IMR-90 (cell line): ENCODE measurements around the gene ARMC9. TPM values are rescaled to one million over a fixed set of nuclear protein-coding genes. Genes with fewer than 3 reads are reported as not detected.

Experiments used
- ATAC-seq: fragments of 200-7000 bp; cut with Tn5 transposase; 2 replicates; pipeline ENCODE4 v1.9.1; 2020; ENCODE audit warnings: low read depth, mild to moderate bottlenecking, moderate library complexity
- BruUV-seq: library from RNA; stranded (reverse); fragments of 400-500 nt; replicated peaks from 2 replicates; lab custom pipeline; 2021; lab: Mats Ljungman, UMichigan
- CTCF ChIA-PET: fragments of 300-600 bp; formaldehyde crosslinking; extraction: SDS; loops from one replicate; lab custom pipeline; 2021; ENCODE audit warnings: antibody characterized with exemption; lab: Yijun Ruan, JAX
- POLR2A ChIA-PET: fragments of 300-600 bp; sonication (Branson Sonifier 250); formaldehyde crosslinking; loops from one replicate; lab custom pipeline; 2022; ENCODE audit warnings: antibody characterized with exemption; ENCODE audit not compliant: unreplicated experiment; lab: Charles Lee
- DNase-seq: peaks from one replicate; pipeline ENCODE4 v3.0.0; 2013
- H2AFZ ChIP-seq: replicated peaks from 2 replicates; pipeline ENCODE3; 2013; ENCODE audit warnings: low read length, mild to moderate bottlenecking; ENCODE audit not compliant: poor library complexity
- H2AK5ac ChIP-seq: 2 replicates; pipeline ENCODE4 v1.6.1; 2013; ENCODE audit warnings: low read depth, low read length, inconsistent platforms
- H2AK9ac ChIP-seq: replicated peaks from 2 replicates; pipeline ENCODE3; 2013; ENCODE audit warnings: mild to moderate bottlenecking, low read depth, low read length, moderate library complexity; ENCODE audit not compliant: poor library complexity
- H2BK120ac ChIP-seq: 2 replicates; pipeline ENCODE4 v1.6.1; 2013; ENCODE audit warnings: low read depth, low read length, inconsistent platforms
- H2BK15ac ChIP-seq: 3 replicates; pipeline ENCODE4 v1.6.1; 2013; ENCODE audit warnings: low read depth, low read length, inconsistent platforms
- H2BK20ac ChIP-seq: 2 replicates; pipeline ENCODE4 v1.6.1; 2013; ENCODE audit warnings: low read depth, mild to moderate bottlenecking, inconsistent platforms, low read length, moderate library complexity
- H2BK5ac ChIP-seq: 2 replicates; pipeline ENCODE4 v1.6.1; 2013; ENCODE audit warnings: mild to moderate bottlenecking, low read depth, low read length, inconsistent platforms; ENCODE audit not compliant: poor library complexity, severe bottlenecking
- H3K14ac ChIP-seq: replicated peaks from 2 replicates; pipeline ENCODE4 v1.6.1; 2013; ENCODE audit warnings: low read depth, low read length, inconsistent platforms
- H3K18ac ChIP-seq: 2 replicates; pipeline ENCODE4 v1.6.1; 2013; ENCODE audit warnings: low read depth, low read length, control low read depth
- H3K23ac ChIP-seq: 2 replicates; pipeline ENCODE4 v1.6.1; 2013; ENCODE audit warnings: low read depth, low read length, inconsistent platforms
- H3K27ac ChIP-seq: 2 replicates; pipeline ENCODE4 v1.5.1; 2013; ENCODE audit warnings: mild to moderate bottlenecking, control low read depth, low read length; ENCODE audit not compliant: insufficient read depth
- H3K27me3 ChIP-seq: 2 replicates; pipeline ENCODE4 v1.6.1; 2013; ENCODE audit warnings: low read length; ENCODE audit not compliant: control insufficient read depth, insufficient read depth
- H3K36me3 ChIP-seq: 2 replicates; pipeline ENCODE4 v1.6.1; 2013; ENCODE audit warnings: low read length, mixed read lengths; ENCODE audit not compliant: control insufficient read depth, insufficient read depth
- H3K4ac ChIP-seq: 2 replicates; pipeline ENCODE4 v1.6.1; 2013; ENCODE audit warnings: low read depth, low read length, inconsistent platforms
- H3K4me1 ChIP-seq: 2 replicates; pipeline ENCODE4 v1.6.1; 2013; ENCODE audit warnings: low read length, mixed read lengths; ENCODE audit not compliant: control insufficient read depth, insufficient read depth
- H3K4me2 ChIP-seq: 2 replicates; pipeline ENCODE4 v1.6.1; 2013; ENCODE audit warnings: low read depth, mild to moderate bottlenecking, control low read depth, low read length, moderate library complexity
- H3K4me3 ChIP-seq: 2 replicates; pipeline ENCODE4 v1.5.1; 2013; ENCODE audit warnings: low read depth, mild to moderate bottlenecking, control low read depth, low read length, moderate library complexity; ENCODE audit not compliant: insufficient read depth
- H3K56ac ChIP-seq: 2 replicates; pipeline ENCODE4 v1.6.1; 2013; ENCODE audit warnings: low read length, inconsistent platforms; ENCODE audit not compliant: insufficient read depth; ENCODE audit errors: extremely low read depth
- H3K79me1 ChIP-seq, 2 experiments: 2 replicates each; pipeline ENCODE4 v1.6.1; 2013; ENCODE audit warnings: low read length in 2 of 2, inconsistent platforms in 1 of 2, low read depth in 1 of 2
- H3K9ac ChIP-seq: 2 replicates; pipeline ENCODE4 v1.6.1; 2013; ENCODE audit warnings: low read depth, low read length, control low read depth
- H3K9me1 ChIP-seq: 2 replicates; pipeline ENCODE4 v1.6.1; 2013; ENCODE audit warnings: low read length, inconsistent platforms; ENCODE audit not compliant: insufficient read depth
- H3K9me3 ChIP-seq: 2 replicates; pipeline ENCODE4 v1.6.1; 2013; ENCODE audit warnings: low read length; ENCODE audit not compliant: control insufficient read depth, insufficient read depth
- H4K20me1 ChIP-seq: 2 replicates; pipeline ENCODE4 v1.6.1; 2013; ENCODE audit warnings: low read length, inconsistent platforms; ENCODE audit not compliant: insufficient read depth
- H4K5ac ChIP-seq: 2 replicates; pipeline ENCODE4 v1.6.1; 2013; ENCODE audit warnings: mild to moderate bottlenecking, low read depth, low read length, control low read depth
- H4K8ac ChIP-seq, 2 experiments: 2 replicates each; pipeline ENCODE4 v1.6.1; 2013; ENCODE audit warnings: low read depth in 2 of 2, low read length in 2 of 2, control low read depth in 1 of 2, inconsistent platforms in 1 of 2
- H4K91ac ChIP-seq: 2 replicates; pipeline ENCODE4 v1.6.1; 2013; ENCODE audit warnings: low read depth, low read length, inconsistent platforms; ENCODE audit not compliant: insufficient read depth
- BHLHE40 ChIP-seq: fragments of 150-350 bp; IDR thresholded peaks from 2 replicates; pipeline ENCODE4 v1.6.1; 2016; ENCODE audit warnings: mild to moderate bottlenecking, low read depth, low read length
- CEBPB ChIP-seq: IDR thresholded peaks from 2 replicates; pipeline ENCODE4 v1.6.1; 2012; ENCODE audit warnings: low read depth, low read length, improper control_type of control experiment
- CHD1 ChIP-seq: IDR thresholded peaks from 2 replicates; pipeline ENCODE4 v1.6.1; 2012; ENCODE audit warnings: low read depth, low read length, improper control_type of control experiment
- CTCF ChIP-seq: conservative IDR thresholded peaks from 2 replicates; pipeline ENCODE4 v1.5.1; 2012; ENCODE audit warnings: mild to moderate bottlenecking, low read depth, low read length, improper control_type of control experiment
- ELK1 ChIP-seq: fragments of 150-350 bp; IDR thresholded peaks from 2 replicates; pipeline ENCODE4 v1.6.1; 2016; ENCODE audit warnings: low read depth, mild to moderate bottlenecking, low read length, moderate library complexity, borderline replicate concordance
- FOS ChIP-seq: fragments of 150-350 bp; IDR thresholded peaks from 2 replicates; pipeline ENCODE4 v1.6.1; 2016; ENCODE audit warnings: low read depth, low read length
- MAFK ChIP-seq: IDR thresholded peaks from 2 replicates; pipeline ENCODE4 v1.6.1; 2012; ENCODE audit warnings: low read depth, low read length, improper control_type of control experiment
- MAZ ChIP-seq: IDR thresholded peaks from 2 replicates; pipeline ENCODE4 v1.6.1; 2012; ENCODE audit warnings: low read depth, mild to moderate bottlenecking, low read length, improper control_type of control experiment, moderate library complexity, borderline replicate concordance
- MXI1 ChIP-seq: IDR thresholded peaks from 2 replicates; pipeline ENCODE4 v1.6.1; 2012; ENCODE audit warnings: low read depth, mild to moderate bottlenecking, low read length, moderate library complexity, borderline replicate concordance
- NFE2L2 ChIP-seq: fragments of 150-350 bp; IDR thresholded peaks from 2 replicates; pipeline ENCODE4 v1.6.1; 2016; ENCODE audit warnings: low read depth, mild to moderate bottlenecking, low read length
- POLR2A ChIP-seq: IDR thresholded peaks from 2 replicates; pipeline ENCODE4 v1.6.1; 2012; ENCODE audit warnings: mild to moderate bottlenecking, low read depth, low read length
- RAD21 ChIP-seq: IDR thresholded peaks from 2 replicates; pipeline ENCODE4 v1.6.1; 2012; ENCODE audit warnings: low read length, improper control_type of control experiment
- RCOR1 ChIP-seq: IDR thresholded peaks from 2 replicates; pipeline ENCODE4 v1.6.1; 2012; ENCODE audit warnings: mild to moderate bottlenecking, low read length, improper control_type of control experiment; ENCODE audit not compliant: insufficient replicate concordance
- RFX5 ChIP-seq: IDR thresholded peaks from 2 replicates; pipeline ENCODE4 v1.8.0; 2012; ENCODE audit warnings: low read depth, mild to moderate bottlenecking, low read length, moderate library complexity
- SMC3 ChIP-seq: fragments of 150-350 bp; IDR thresholded peaks from 2 replicates; pipeline ENCODE4 v1.6.1; 2016; ENCODE audit warnings: low read depth, mild to moderate bottlenecking, antibody characterized with exemption, low read length, moderate library complexity
- USF2 ChIP-seq: fragments of 150-350 bp; IDR thresholded peaks from 2 replicates; pipeline ENCODE4 v1.6.1; 2017; ENCODE audit warnings: mild to moderate bottlenecking, antibody characterized with exemption, low read length, low read depth
- WGBS, 2 experiments: methylation state at CpG; one replicate each; pipeline versions ENCODE4 v1.1.5 to v1.1.7; 2013; ENCODE audit warnings: missing lambda C conversion rate in 2 of 2; ENCODE audit not compliant: insufficient read length in 1 of 2; ENCODE audit errors: extremely low coverage in 2 of 2; 5-methylcytosine and 5-hydroxymethylcytosine counted together
- dilution Hi-C: fragments of 300-500 bp; cut with HindIII; formaldehyde crosslinking; loops from one replicate; pipeline ENCODE4 v1.14.3; 2018; ENCODE audit warnings: low sequenced_read_pairs; ENCODE audit not compliant: unreplicated experiment
- in situ Hi-C: fragments of 300-500 bp; cut with MboI; formaldehyde crosslinking; loops from 3 replicates; pipeline ENCODE4 v1.14.3; 2019; ENCODE audit warnings: low sequenced_read_pairs, inconsistent platforms, mixed read lengths
- intact Hi-C: fragments of 100-400 bp; cut with micrococcal nuclease; formaldehyde crosslinking; loops from 2 replicates; pipeline ENCODE4 v1.10.0; 2022
- polyA plus RNA-seq, 3 experiments: library from polyadenylated mRNA; depleted of rRNA; stranded (reverse); fragments of >200 nt; gene quantifications; 2 replicates each; pipeline ENCODE4 v1.2.3, GENCODE V29; 2012; ENCODE audit warnings: low replicate concordance in 1 of 3
- total RNA-seq: library from RNA; depleted of rRNA; stranded (reverse); fragments of >200 nt; gene quantifications from 2 replicates; pipeline ENCODE4 v1.2.3, GENCODE V29; 2012

The ARMC9 gene
- total and polyA plus RNA-seq, 2 of the 4 experiments (the other 2 are of a cell fraction): 36.0 to 46.6 TPM

GRCh38 chr2:231257763-231258162 is 59.3 kb downstream of the ARMC9 start:
- in situ Hi-C loops: no loop called here
- Histone ChIP-seq H3K4me2 (no peak overlapping the region), H4K5ac (no peak overlapping the region), H3K18ac (no peak overlapping the region), H3K23ac (no peak overlapping the region), H3K27ac (no peak overlapping the region), H3K9me1 (peaks cover 15% of the 10 kb centered on the region; the same call in 1 of the 2 replicates), H3K36me3 (peaks cover 39% of the 10 kb centered on the region), H4K8ac (no peak overlapping the region), H3K9ac (no peak overlapping the region), H2BK20ac (no peak overlapping the region), H3K14ac (no peak overlapping the region), H3K56ac (no peak overlapping the region), H2AK9ac (peak overlapping the region; percentile 17), H2BK15ac (no peak overlapping the region), H2AK5ac (no peak overlapping the region), H4K91ac (no peak overlapping the region), H4K20me1 (no peaks in the 10 kb centered on the region), H3K4ac (no peak overlapping the region), H2BK5ac (no peak overlapping the region), H2AFZ (no peak overlapping the region), H3K27me3 (no peaks in the 10 kb centered on the region), H3K4me3 (no peak overlapping the region), H3K4me1 (peaks cover 3% of the 10 kb centered on the region), H3K79me1 (no peaks in the 10 kb centered on the region), H2BK120ac (no peak overlapping the region), H3K9me3 (no peaks in the 10 kb centered on the region)
- ChIA-PET CTCF (no interaction called here), POLR2A (no interaction called here)
- ATAC-seq: no peak
- dilution Hi-C loops: no loop called here
- intact Hi-C loops: no loop called here
- BruUV-seq: no TSS peak
- DNase-seq: no peak
- TF ChIP-seq CHD1 (no peak), FOS (no peak), MAZ (no peak), BHLHE40 (no peak), RAD21 (no peak), RCOR1 (no peak), CEBPB (no peak), RFX5 (no peak), SMC3 (no peak), MXI1 (no peak), POLR2A (no peak), ELK1 (no peak), CTCF (no peak), NFE2L2 (no peak), USF2 (no peak), MAFK (no peak)
- 100% methylated on average over 1 of the region's 4 CpGs; no CpG with 5 or more reads in 1 of the 2 experiments for WGBS, 2 experiments
